NK-92 treated with Interleukin-12 subunit alpha and Interleukin-12 subunit beta, amount 100 ng/mL, for 24 hours (cell line): ENCODE results near the gene MAP4.

Experiments
- DNase-seq: peaks from one replicate; lab custom pipeline; 2025; lab: John Stamatoyannopoulos, UW

The MAP4 gene

GRCh38 chr3:47971081-47971480 lies 45.1 kb downstream of the MAP4 start:
- no peak for DNase-seq

GRCh38 chr3:47964740-47965139 lies 51.5 kb downstream of the MAP4 start:
- no peak for DNase-seq

- no peak for DNase-seq
These were observed 54.2 kb downstream of the MAP4 start for GRCh38 chr3:47961815-47962606.

- no peak for DNase-seq
These were observed 55.2 kb downstream of the MAP4 start for GRCh38 chr3:47961036-47961435.

GRCh38 chr3:47956521-47956920 lies 59.7 kb downstream of the MAP4 start:
- DNase-seq = no peak

GRCh38 chr3:47954567-47954966 lies 61.6 kb downstream of the MAP4 start:
- DNase-seq = no peak

GRCh38 chr3:47950453-47951169 lies 65.6 kb downstream of the MAP4 start:
- DNase-seq = no peak

GRCh38 chr3:47949979-47950378 lies 66.2 kb downstream of the MAP4 start:
- DNase-seq = no peak

- DNase-seq = no peak
These were observed 76.0 kb downstream of the MAP4 start for GRCh38 chr3:47940232-47940631.

GRCh38 chr3:47932421-47932820 lies 83.8 kb downstream of the MAP4 start:
- no peak for DNase-seq

GRCh38 chr3:47930979-47931378 lies 85.2 kb downstream of the MAP4 start:
- no peak for DNase-seq

- no peak for DNase-seq
These were observed 99.5 kb downstream of the MAP4 start for GRCh38 chr3:47916696-47917095.

- DNase-seq = no peak
These were observed 100.0 kb downstream of the MAP4 start for GRCh38 chr3:47916201-47916600.

- DNase-seq = no peak
These were observed 104.2 kb downstream of the MAP4 start for GRCh38 chr3:47912006-47912504.

- no peak for DNase-seq
These were observed 105.3 kb downstream of the MAP4 start for GRCh38 chr3:47910777-47911440.

GRCh38 chr3:47910233-47910632 lies 106.0 kb downstream of the MAP4 start:
- no peak for DNase-seq

- DNase-seq = no peak
These were observed 106.6 kb downstream of the MAP4 start for GRCh38 chr3:47909607-47910006.

GRCh38 chr3:47908744-47909143 lies 107.5 kb downstream of the MAP4 start:
- no peak for DNase-seq

GRCh38 chr3:47907784-47908183 lies 108.4 kb downstream of the MAP4 start:
- no peak for DNase-seq

GRCh38 chr3:47902746-47903145 lies 113.5 kb downstream of the MAP4 start:
- no peak for DNase-seq

GRCh38 chr3:47901280-47901833 lies 114.9 kb downstream of the MAP4 start:
- DNase-seq = no peak

- DNase-seq = no peak
These were observed 116.6 kb downstream of the MAP4 start for GRCh38 chr3:47899495-47900108.
